Neural cell (in vitro differentiated cells): ENCODE data around the gene VAV2. TPM values are rescaled to one million over a fixed set of nuclear protein-coding genes. Genes with fewer than 3 reads are reported as not detected.

Source experiments
- H2AFZ ChIP-seq: fragments of 200-600, 300-800 bp; sonication (generic), shearing (Covaris generic); 2 replicates; pipeline ENCODE4 v1.6.0; 2014; ENCODE audit warnings: low read depth, mild to moderate bottlenecking, antibody characterized with exemption, low read length, moderate library complexity
- H3F3A ChIP-seq: fragments of 200-600 bp; shearing (Covaris generic); 2 replicates; pipeline ENCODE4 v1.6.1; 2016; ENCODE audit warnings: mild to moderate bottlenecking, moderate library complexity, mixed read lengths, antibody characterized with exemption, low read length; ENCODE audit not compliant: insufficient read depth, poor library complexity, severe bottlenecking
- H3K27ac ChIP-seq: fragments of 200-600, 300-800 bp; sonication (generic), shearing (Covaris generic); 2 replicates; pipeline ENCODE4 v1.5.1; 2014; ENCODE audit warnings: mild to moderate bottlenecking, low read length, moderate library complexity
- H3K27me3 ChIP-seq: fragments of 300-800, 200-600 bp; sonication (generic), shearing (Covaris generic); 2 replicates; pipeline ENCODE4 v1.6.0; 2014; ENCODE audit warnings: mild to moderate bottlenecking, low read depth, low read length, moderate library complexity; ENCODE audit not compliant: insufficient read depth
- H3K36me3 ChIP-seq: fragments of 300-800, 200-600 bp; sonication (generic), shearing (Covaris generic); 2 replicates; pipeline ENCODE4 v1.5.1; 2014; ENCODE audit warnings: mild to moderate bottlenecking, antibody characterized with exemption, low read length, moderate library complexity; ENCODE audit not compliant: insufficient read depth
- H3K4me2 ChIP-seq: fragments of 300-800, 200-600 bp; sonication (generic), shearing (Covaris generic); 2 replicates; pipeline ENCODE4 v1.6.0; 2014; ENCODE audit warnings: mild to moderate bottlenecking, low read length
- H3K4me3 ChIP-seq: fragments of 300-800, 200-600 bp; sonication (generic), shearing (Covaris generic); 2 replicates; pipeline ENCODE4 v1.5.1; 2014; ENCODE audit warnings: mild to moderate bottlenecking, low read length, moderate library complexity
- H3K79me2 ChIP-seq: fragments of 200-600 bp; shearing (Covaris generic); replicated peaks from 2 replicates; pipeline ENCODE4 v1.6.0; 2014; ENCODE audit warnings: mild to moderate bottlenecking, low read length, moderate library complexity; ENCODE audit not compliant: insufficient read depth
- H3K9ac ChIP-seq: fragments of 300-800, 200-600 bp; sonication (generic), shearing (Covaris generic); 2 replicates; pipeline ENCODE4 v1.6.1; 2016; ENCODE audit warnings: mild to moderate bottlenecking, low read length, mixed read lengths
- H3K9me2 ChIP-seq: fragments of 200-600 bp; shearing (Covaris generic); 2 replicates; pipeline ENCODE4 v1.6.1; 2016; ENCODE audit warnings: mild to moderate bottlenecking, low read length, mixed read lengths; ENCODE audit not compliant: insufficient read depth
- H3K9me3 ChIP-seq: fragments of 200-600, 300-800 bp; sonication (generic), shearing (Covaris generic); 2 replicates; pipeline ENCODE4 v1.6.1; 2016; ENCODE audit warnings: mild to moderate bottlenecking, mixed run types, low read length, moderate library complexity, mixed read lengths
- H4K20me1 ChIP-seq: fragments of 200-600 bp; shearing (Covaris generic); 2 replicates; pipeline ENCODE4 v1.6.1; 2016; ENCODE audit warnings: mild to moderate bottlenecking, mixed run types; ENCODE audit not compliant: insufficient read depth
- EP300 ChIP-seq: fragments of 450-650 bp; conservative IDR thresholded peaks from 2 replicates; pipeline ENCODE4 v1.6.1; 2014; ENCODE audit warnings: antibody characterized with exemption, mild to moderate bottlenecking, moderate library complexity; ENCODE audit not compliant: poor library complexity, severe bottlenecking
- EZH2 ChIP-seq: fragments of 200-600, 300-800 bp; shearing (Covaris generic), sonication (generic); IDR thresholded peaks from 2 replicates; pipeline ENCODE4 v1.6.1; 2014; ENCODE audit warnings: antibody characterized with exemption, low read length, borderline replicate concordance, mild to moderate bottlenecking; ENCODE audit not compliant: insufficient read depth, poor library complexity, severe bottlenecking
- MXI1 ChIP-seq: fragments of 450-650 bp; conservative IDR thresholded peaks from 2 replicates; pipeline ENCODE4 v1.6.1; 2014; ENCODE audit warnings: antibody characterized with exemption, mild to moderate bottlenecking; ENCODE audit not compliant: poor library complexity, severe bottlenecking
- POLR2AphosphoS5 ChIP-seq: IDR thresholded peaks from 2 replicates; pipeline ENCODE4 v1.6.1; 2012
- RAD21 ChIP-seq: fragments of 450-650 bp; conservative IDR thresholded peaks from 2 replicates; pipeline ENCODE4 v1.6.1; 2014; ENCODE audit warnings: antibody characterized with exemption, mild to moderate bottlenecking, moderate library complexity
- REST ChIP-seq: IDR thresholded peaks from 2 replicates; pipeline ENCODE4 v1.6.1; 2012; ENCODE audit warnings: borderline replicate concordance
- SMC3 ChIP-seq: fragments of 450-650 bp; conservative IDR thresholded peaks from 2 replicates; pipeline ENCODE4 v1.6.1; 2014; ENCODE audit warnings: antibody characterized with exemption, mild to moderate bottlenecking, moderate library complexity; ENCODE audit not compliant: poor library complexity
- TAF1 ChIP-seq: IDR thresholded peaks from 2 replicates; pipeline ENCODE4 v1.6.1; 2012; ENCODE audit warnings: low read depth
- polyA plus RNA-seq: library from polyadenylated mRNA; depleted of rRNA; stranded (reverse); fragments of >200 nt; gene quantifications from 2 replicates; pipeline ENCODE4 v1.2.3, GENCODE V29; 2014
- TF ChIP-seq, protein P1 (sequence below): fragments of 450-650 bp; IDR thresholded peaks from 2 replicates; pipeline ENCODE4 v1.5.1; 2014; ENCODE audit warnings: antibody characterized with exemption, mild to moderate bottlenecking, moderate library complexity; ENCODE audit not compliant: poor library complexity, severe bottlenecking

Gene VAV2
- polyA plus RNA-seq, 1 donor from 2014 or later = 35.2 TPM

DNA sequence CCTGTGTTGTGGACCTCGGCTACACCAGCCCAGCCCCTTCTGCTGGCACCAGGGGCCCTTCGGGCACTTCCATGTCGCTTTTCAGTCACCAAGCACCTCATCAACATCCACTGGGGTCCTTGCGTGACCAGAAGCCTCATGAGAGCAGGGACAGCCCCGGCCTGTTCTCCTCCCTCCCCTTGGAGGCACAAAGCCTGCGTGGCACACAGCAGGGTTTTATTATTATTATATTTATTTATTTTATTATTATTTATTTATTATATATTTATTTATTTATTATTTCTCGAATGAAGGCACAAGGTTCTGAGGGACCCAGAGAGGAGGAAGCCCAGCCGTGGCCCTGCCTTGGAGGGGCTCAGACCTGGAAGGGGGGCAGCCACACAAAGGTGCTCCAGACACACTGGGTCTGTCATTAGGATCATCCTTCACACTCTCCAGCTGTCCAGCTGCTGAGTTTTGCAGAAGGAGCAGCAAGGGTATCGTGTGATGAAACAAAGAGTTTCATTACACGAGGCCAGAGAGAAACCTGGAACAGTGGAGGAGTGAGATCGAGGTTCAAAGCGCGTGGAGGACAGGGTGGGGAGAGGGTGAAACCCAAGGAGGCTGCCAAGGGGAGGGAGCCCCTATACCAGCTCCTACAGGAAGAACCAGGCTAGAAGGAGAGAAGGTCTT, 5.2 kb downstream of the VAV2 start:
- no peak for TF ChIP-seq TAF1
- Histone ChIP-seq H3K9ac (no peak overlapping the region), H3F3A (no peaks in the 10 kb centered on the region), H3K9me2 (no peaks in the 10 kb centered on the region), H3K4me2 (no peak overlapping the region), H3K79me2 (peaks cover 61% of the 10 kb centered on the region), H3K9me3 (no peaks in the 10 kb centered on the region), H3K36me3 (no peaks in the 10 kb centered on the region), H3K27ac (no peak overlapping the region), H2AFZ (no peak overlapping the region), H3K4me3 (no peak overlapping the region), H3K27me3 (no peaks in the 10 kb centered on the region), H4K20me1 (peaks cover 4% of the 10 kb centered on the region)

DNA sequence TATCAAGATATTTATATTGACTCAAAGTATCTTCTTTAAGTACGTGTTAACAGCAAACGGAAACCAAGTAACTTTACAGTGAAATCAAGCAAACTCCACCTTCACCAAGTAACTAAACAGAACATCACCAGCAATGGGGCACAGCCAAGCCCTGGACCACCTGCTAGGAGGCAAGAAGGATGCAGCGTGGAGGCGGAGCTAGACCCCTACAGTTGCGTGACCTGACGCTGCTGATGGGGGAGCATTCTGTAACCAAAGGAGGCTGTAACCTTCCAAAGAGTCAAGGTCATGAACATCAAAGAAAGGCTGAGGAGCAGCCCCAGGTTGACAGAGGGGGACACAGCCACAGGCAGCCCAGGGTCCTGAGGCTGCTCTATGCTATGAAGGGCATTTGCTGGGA, 6.1 kb downstream of the VAV2 start:
- peaks cover 4% of the 10 kb centered on the region for H4K20me1 ChIP-seq
- H3K9me3 ChIP-seq = no peaks in the 10 kb centered on the region
- TF ChIP-seq, protein P1, sequence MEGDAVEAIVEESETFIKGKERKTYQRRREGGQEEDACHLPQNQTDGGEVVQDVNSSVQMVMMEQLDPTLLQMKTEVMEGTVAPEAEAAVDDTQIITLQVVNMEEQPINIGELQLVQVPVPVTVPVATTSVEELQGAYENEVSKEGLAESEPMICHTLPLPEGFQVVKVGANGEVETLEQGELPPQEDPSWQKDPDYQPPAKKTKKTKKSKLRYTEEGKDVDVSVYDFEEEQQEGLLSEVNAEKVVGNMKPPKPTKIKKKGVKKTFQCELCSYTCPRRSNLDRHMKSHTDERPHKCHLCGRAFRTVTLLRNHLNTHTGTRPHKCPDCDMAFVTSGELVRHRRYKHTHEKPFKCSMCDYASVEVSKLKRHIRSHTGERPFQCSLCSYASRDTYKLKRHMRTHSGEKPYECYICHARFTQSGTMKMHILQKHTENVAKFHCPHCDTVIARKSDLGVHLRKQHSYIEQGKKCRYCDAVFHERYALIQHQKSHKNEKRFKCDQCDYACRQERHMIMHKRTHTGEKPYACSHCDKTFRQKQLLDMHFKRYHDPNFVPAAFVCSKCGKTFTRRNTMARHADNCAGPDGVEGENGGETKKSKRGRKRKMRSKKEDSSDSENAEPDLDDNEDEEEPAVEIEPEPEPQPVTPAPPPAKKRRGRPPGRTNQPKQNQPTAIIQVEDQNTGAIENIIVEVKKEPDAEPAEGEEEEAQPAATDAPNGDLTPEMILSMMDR = no peak
- TF ChIP-seq TAF1 (no peak), POLR2AphosphoS5 (no peak), REST (no peak), SMC3 (no peak), EZH2 (no peak), MXI1 (no peak)
- no peak overlapping the region for H2AFZ ChIP-seq
- no peak overlapping the region for H3K4me3 ChIP-seq
- H3K4me2 ChIP-seq = no peak overlapping the region
- H3F3A ChIP-seq = no peaks in the 10 kb centered on the region
- no peaks in the 10 kb centered on the region for H3K27me3 ChIP-seq
- H3K27ac ChIP-seq = no peak overlapping the region
- H3K36me3 ChIP-seq = no peaks in the 10 kb centered on the region
- H3K9ac ChIP-seq = no peak overlapping the region
- peaks cover 59% of the 10 kb centered on the region for H3K79me2 ChIP-seq
- no peaks in the 10 kb centered on the region for H3K9me2 ChIP-seq

GRCh38 chr9:133982971-133983720, 9.0 kb downstream of the VAV2 start:
- Histone ChIP-seq H3K9me3 (no peaks in the 10 kb centered on the region), H3K79me2 (peaks cover 48% of the 10 kb centered on the region), H3K4me2 (no peak overlapping the region), H3F3A (no peaks in the 10 kb centered on the region), H3K9me2 (no peaks in the 10 kb centered on the region), H3K4me3 (no peak overlapping the region), H3K9ac (no peak overlapping the region), H4K20me1 (peaks cover 4% of the 10 kb centered on the region), H3K36me3 (no peaks in the 10 kb centered on the region), H3K27me3 (no peaks in the 10 kb centered on the region), H3K27ac (no peak overlapping the region), H2AFZ (no peak overlapping the region)
- no peak for TF ChIP-seq SMC3
- TF ChIP-seq POLR2AphosphoS5 = no peak
- no peak for TF ChIP-seq EP300
- TF ChIP-seq, protein P1 = no peak
- TF ChIP-seq MXI1 = no peak
- TF ChIP-seq REST = no peak
- TF ChIP-seq RAD21 = no peak
- TF ChIP-seq TAF1 = no peak
